Kidney (tissue), 14 donors: ENCODE results near the gene TMEM170A. TPM values are rescaled to one million over a fixed set of nuclear protein-coding genes. Genes with fewer than 3 reads are reported as not detected.
A peak's percentile ranks its signal among the peaks of the same experiment; 100 is the strongest.

Source experiments
- DNase-seq, 5 donors: peaks; one replicate each; pipeline ENCODE4 v3.0.0-alpha.2; 2013 to 2020
- FAIRE-seq: peaks from 2 replicates; lab custom pipeline; 2012; peaks lifted over from hg19 to GRCh38; lab: Jason Lieb, UNC
- H3K27ac ChIP-seq, 2 donors: one replicate each; pipeline ENCODE4 v1.7.0; 2013; ENCODE audit warnings: low read depth in 2 of 2, low read length in 2 of 2, inconsistent platforms in 1 of 2
- H3K27me3 ChIP-seq: one replicate; pipeline ENCODE4 v1.7.1; 2013; ENCODE audit warnings: low read length, inconsistent platforms; ENCODE audit not compliant: control insufficient read depth, insufficient read depth
- H3K36me3 ChIP-seq, 3 donors: one replicate each; pipeline versions ENCODE4 v1.7.0 to v1.7.1; 2013; ENCODE audit warnings: low read length in 3 of 3, control low read depth in 1 of 3, inconsistent platforms in 1 of 3; ENCODE audit not compliant: insufficient read depth in 3 of 3, control insufficient read depth in 2 of 3
- H3K4me1 ChIP-seq, 3 donors: one replicate each; pipeline versions ENCODE4 v1.7.0 to v1.7.1; 2013; ENCODE audit warnings: low read length in 3 of 3, inconsistent platforms in 1 of 3, low read depth in 1 of 3; ENCODE audit not compliant: control insufficient read depth in 2 of 3, insufficient read depth in 2 of 3
- H3K4me3 ChIP-seq, 3 donors: one replicate each; pipeline versions ENCODE4 v1.7.0 to v1.8.1; 2013; ENCODE audit warnings: low read length in 3 of 3, control low read depth in 1 of 3, inconsistent platforms in 1 of 3
- H3K9ac ChIP-seq, 3 donors: one replicate each; pipeline versions ENCODE4 v1.7.0 to v1.7.1; 2013; ENCODE audit warnings: low read length in 3 of 3, control low read depth in 1 of 3, inconsistent platforms in 1 of 3
- H3K9me3 ChIP-seq, 3 donors: one replicate each; pipeline versions ENCODE4 v1.7.0 to v1.7.1; 2013; ENCODE audit warnings: low read length in 3 of 3, control low read depth in 1 of 3, inconsistent platforms in 1 of 3; ENCODE audit not compliant: control insufficient read depth in 2 of 3, insufficient read depth in 1 of 3
- intact Hi-C: fragments of 100-400 bp; cut with DNase I; formaldehyde crosslinking; loops from one replicate; pipeline ENCODE4 v1.11.1; 2022
- polyA plus RNA-seq: library from polyadenylated mRNA; stranded (reverse); fragments of 350-450 nt; fragmentation: Illumina TruSeq; extraction: RNeasy Lipid Tissue Mini Kit (QIAGEN cat#74804); gene quantifications from one replicate; pipeline ENCODE4 v1.2.3, GENCODE V29; 2014; ENCODE audit warnings: low read depth, low replicate concordance; ENCODE audit not compliant: insufficient read depth
- total RNA-seq: library from RNA; stranded (reverse); fragmentation: NEBNext Ultra II Directional; extraction: Animal tissue kit (Norgen Biotek cat#: 25700); gene quantifications from one replicate; pipeline ENCODE4 v1.2.1, GENCODE V29; 2021
- TF ChIP-seq, protein P1 (sequence below): IDR thresholded peaks from 3 replicates; pipeline ENCODE4 v1.5.1; 2012; ENCODE audit warnings: mild to moderate bottlenecking, moderate library complexity, borderline replicate concordance; ENCODE audit not compliant: insufficient read depth; ENCODE audit errors: extremely low read depth
- donor health status: control.
- donor health status: control.
- donor health status: control.
- donor health status: control.
- donor health status: control.
- donor health status: DM: yes; HTN: yes; CAD: no.
- donor health status: Normal renal cell carcinoma (clear cell type).

The TMEM170A gene
- total and polyA plus RNA-seq, 2 donors from 2014 or later = 10.2 to 22.8 TPM

DNA sequence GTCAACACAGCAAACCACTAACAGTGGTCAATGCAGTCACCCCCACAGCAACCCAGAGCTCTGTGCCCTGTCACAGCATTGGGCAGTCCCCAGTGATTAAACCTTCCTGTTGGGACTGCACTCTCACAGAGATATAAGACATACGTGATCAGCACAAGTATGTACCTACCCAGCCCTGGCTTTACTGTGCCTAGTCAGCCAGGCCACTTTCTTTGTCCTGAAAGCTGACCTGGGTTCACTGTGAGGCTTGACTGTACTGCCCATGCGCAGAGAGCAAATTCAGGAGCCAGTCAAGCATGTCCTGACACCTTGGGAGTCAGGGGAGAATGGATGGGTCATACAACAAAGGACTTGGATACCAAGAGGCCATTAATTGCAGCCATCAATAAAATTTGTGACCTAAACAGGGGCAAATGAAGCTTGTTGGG, 10.9 kb upstream of the TMEM170A start:
- Histone ChIP-seq H3K9me3 (no peaks in the 10 kb centered on the region), H3K27ac (no peak overlapping the region), H3K36me3 (no peaks in the 10 kb centered on the region), H3K4me1 (no peaks in the 10 kb centered on the region), H3K9ac (no peak overlapping the region), H3K27me3 (no peaks in the 10 kb centered on the region), H3K4me3 (no peak overlapping the region)
- intact Hi-C loops = no loop called here
- FAIRE-seq = no peak
- TF ChIP-seq, protein P1, sequence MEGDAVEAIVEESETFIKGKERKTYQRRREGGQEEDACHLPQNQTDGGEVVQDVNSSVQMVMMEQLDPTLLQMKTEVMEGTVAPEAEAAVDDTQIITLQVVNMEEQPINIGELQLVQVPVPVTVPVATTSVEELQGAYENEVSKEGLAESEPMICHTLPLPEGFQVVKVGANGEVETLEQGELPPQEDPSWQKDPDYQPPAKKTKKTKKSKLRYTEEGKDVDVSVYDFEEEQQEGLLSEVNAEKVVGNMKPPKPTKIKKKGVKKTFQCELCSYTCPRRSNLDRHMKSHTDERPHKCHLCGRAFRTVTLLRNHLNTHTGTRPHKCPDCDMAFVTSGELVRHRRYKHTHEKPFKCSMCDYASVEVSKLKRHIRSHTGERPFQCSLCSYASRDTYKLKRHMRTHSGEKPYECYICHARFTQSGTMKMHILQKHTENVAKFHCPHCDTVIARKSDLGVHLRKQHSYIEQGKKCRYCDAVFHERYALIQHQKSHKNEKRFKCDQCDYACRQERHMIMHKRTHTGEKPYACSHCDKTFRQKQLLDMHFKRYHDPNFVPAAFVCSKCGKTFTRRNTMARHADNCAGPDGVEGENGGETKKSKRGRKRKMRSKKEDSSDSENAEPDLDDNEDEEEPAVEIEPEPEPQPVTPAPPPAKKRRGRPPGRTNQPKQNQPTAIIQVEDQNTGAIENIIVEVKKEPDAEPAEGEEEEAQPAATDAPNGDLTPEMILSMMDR = no peak
- DNase-seq = peak in 3 of 5 donors; percentile 51 to 58 (median 56)

DNA sequence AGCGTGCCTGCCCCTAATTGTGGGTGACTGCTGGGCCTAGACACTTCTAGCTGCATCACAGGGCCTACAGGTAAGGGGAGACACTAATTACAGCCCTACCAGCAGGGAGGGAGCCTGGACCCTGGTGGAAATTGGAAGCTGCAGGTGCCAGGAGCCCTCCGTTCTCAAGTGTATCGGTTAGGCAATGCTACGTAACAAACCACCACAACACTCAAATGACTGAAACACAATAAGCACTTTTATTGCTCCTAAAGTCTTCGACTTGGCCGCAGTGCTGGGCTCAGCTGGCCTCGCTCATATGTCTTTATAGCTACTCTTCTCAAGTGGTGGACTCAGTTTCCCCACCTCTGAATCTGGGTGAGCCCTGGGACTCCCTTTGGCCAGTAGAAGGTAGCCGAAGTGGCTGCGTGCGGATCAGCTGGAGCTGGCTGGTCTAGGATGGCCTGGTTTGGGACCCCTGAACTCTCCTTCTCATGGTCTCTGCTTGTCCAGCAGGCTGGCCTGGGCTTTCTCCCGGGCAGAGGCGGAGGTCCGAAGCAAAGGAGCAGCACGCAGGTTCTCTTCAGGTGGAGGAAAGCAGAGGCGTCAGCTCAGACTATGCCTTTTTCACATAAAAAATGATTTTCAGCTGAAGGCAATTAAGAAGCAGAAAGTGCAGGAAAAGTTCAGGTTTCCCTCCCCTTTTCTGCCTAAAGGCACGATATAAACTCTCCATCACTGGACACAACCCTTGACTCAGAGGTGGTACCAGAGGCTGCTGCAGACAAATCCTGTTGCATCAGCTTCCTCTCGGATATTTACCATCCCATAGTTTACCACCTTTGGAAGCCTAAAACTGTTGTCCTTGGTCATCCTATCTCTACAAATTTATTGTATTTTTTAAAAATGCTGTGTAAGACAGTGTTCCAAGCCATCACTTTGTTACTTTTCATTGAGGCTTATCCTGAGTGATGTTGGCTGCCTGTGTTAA, 8.7 kb upstream of the TMEM170A start:
- H3K4me1 ChIP-seq = no peaks in the 10 kb centered on the region
- no peak for FAIRE-seq
- H3K27ac ChIP-seq = no peak overlapping the region
- H3K9ac ChIP-seq = no peak overlapping the region
- no peak overlapping the region for H3K4me3 ChIP-seq
- TF ChIP-seq, protein P1 = no peak
- no peaks in the 10 kb centered on the region for H3K9me3 ChIP-seq
- H3K36me3 ChIP-seq = no peaks in the 10 kb centered on the region
- no peaks in the 10 kb centered on the region for H3K27me3 ChIP-seq
- peak in 1 of 5 donors; percentile 36 for DNase-seq
- intact Hi-C loops = loop anchor here (5.0 kb wide), 1 partner anchor 289 kb away; no protein-coding TSS in a partner anchor

DNA sequence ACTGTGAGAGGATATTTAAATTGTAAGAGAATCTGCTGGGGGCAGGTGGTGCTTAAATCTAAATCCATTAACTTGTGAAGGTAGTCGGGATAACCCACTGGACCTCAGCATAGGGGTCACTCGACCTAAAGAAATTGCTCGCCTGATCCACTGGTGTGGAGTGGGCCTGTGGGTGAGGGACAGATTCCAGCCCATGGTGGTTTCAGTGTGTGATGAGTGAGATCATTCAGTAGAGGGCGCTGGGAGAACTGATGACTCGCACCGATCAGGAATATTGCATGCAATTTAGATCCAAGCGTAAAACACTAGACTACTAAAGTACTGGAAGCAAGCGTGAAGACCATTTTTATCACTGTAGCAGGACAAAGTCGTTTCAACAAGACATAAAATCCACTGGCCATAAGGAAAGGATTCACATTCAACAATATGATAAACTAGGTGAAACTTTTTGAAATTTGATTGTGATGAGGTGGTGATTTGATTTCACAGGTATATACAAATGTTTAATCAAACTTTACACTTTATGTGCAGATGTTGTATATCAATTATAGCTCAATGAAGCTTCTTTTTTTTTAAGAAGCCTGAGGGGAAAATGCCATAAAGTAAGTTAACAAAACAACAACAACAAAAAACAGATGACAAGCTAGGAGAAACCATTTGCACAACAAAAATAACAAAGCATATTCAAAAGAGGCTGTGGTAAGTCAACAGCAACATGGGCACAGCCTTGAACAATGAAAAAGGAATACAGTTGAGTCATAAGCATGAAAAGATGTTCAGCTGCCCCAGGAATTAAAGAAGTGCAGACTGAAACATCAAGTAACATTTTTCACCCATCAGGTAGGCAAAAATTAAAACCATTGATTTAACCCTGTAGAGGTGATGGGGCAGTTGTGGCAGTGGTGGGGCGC, 7.5 kb upstream of the TMEM170A start:
- DNase-seq (peak in 4 of 5 donors; percentile 54 to 80 (median 66)), FAIRE-seq (peak; percentile 23)
- Histone ChIP-seq H3K9me3 (no peaks in the 10 kb centered on the region), H3K27ac (no peak overlapping the region), H3K27me3 (no peaks in the 10 kb centered on the region), H3K4me1 (no peaks in the 10 kb centered on the region), H3K4me3 (no peak overlapping the region), H3K36me3 (no peaks in the 10 kb centered on the region), H3K9ac (no peak overlapping the region)
- intact Hi-C loops = loop anchor here (5.0 kb wide), 1 partner anchor 290 kb away; no protein-coding TSS in a partner anchor
- TF ChIP-seq, protein P1 = peak; percentile 74
